ENCODE results near the gene LARGE2. TPM values are rescaled to one million over a fixed set of nuclear protein-coding genes. Genes with fewer than 3 reads are reported as not detected.

The LARGE2 gene
- 1.9 TPM for polyA plus RNA-seq (2012; ENCODE audit: insufficient read length, low read depth)

DNA sequence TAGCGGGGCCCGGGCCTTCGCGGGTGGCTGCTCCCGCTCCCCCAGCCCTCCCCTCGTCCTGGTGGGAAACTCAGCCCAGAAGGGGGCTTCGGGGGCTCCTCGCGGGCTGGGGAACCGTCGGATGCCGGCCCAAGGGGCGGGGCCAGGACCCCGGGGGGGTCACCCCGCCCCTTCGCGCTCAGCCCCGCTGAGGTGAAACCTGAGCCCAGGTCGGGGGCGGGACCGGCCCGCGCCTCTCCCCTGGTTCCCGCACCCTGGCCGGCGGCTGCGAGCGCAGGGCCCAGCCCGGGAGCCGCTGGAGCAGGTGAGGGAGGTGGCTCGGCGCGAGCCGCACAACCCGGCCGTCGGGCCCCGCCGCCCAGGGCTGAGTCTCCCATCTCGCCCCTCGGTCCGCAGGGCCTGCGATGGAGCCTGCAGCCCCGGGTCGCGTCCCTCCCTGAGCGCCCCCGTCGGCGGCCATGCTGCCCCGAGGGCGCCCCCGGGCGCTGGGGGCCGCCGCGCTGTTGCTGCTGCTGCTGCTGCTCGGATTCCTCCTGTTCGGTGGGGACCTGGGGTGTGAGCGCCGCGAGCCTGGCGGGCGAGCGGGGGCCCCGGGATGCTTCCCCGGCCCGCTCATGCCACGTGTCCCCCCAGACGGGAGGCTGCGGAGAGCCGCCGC is at the start of gene LARGE2:
LARGE2 (plus strand) TSS at position 232 of the 658 bp plus-strand sequence; CDS start at position 459, 227 bp downstream.
- TF ChIP-seq REST (IDR thresholded peaks at IDR 0.05; ENCODE audit: insufficient read depth in 1 of 2, low read depth in 2 of 2, low read length in 2 of 2), result no peak
- TF ChIP-seq POLR2AphosphoS5 (IDR thresholded peaks at IDR 0.05; ENCODE audit: low read depth, low read length), result no peak
- TF ChIP-seq SIN3A (IDR thresholded peaks at IDR 0.05; ENCODE audit: borderline replicate concordance, insufficient read depth, low read length), result no peak
- TF ChIP-seq TAF1 (IDR thresholded peaks at IDR 0.05; ENCODE audit: borderline replicate concordance, insufficient read depth, low read length), result no peak
- TF ChIP-seq FOXP2 (optimal IDR thresholded peaks at IDR 0.05; ENCODE audit: borderline replicate concordance, extremely low read depth, extremely low read length, insufficient read depth), result no peak

GRCh38 chr11:45876401-45876800 is 46.1 kb upstream of the LARGE2 start:
- TF ChIP-seq FOXP2 (optimal IDR thresholded peaks at IDR 0.05; ENCODE audit: borderline replicate concordance, extremely low read depth, extremely low read length, insufficient read depth) (no peak), REST (IDR thresholded peaks at IDR 0.05; ENCODE audit: insufficient read depth in 1 of 2, low read depth in 2 of 2, low read length in 2 of 2) (no peak)

- TF ChIP-seq TAF1 (IDR thresholded peaks at IDR 0.05; ENCODE audit: borderline replicate concordance, insufficient read depth, low read length) (no peak), POLR2AphosphoS5 (IDR thresholded peaks at IDR 0.05; ENCODE audit: low read depth, low read length) (no peak), REST (IDR thresholded peaks at IDR 0.05; ENCODE audit: insufficient read depth in 1 of 2, low read depth in 2 of 2, low read length in 2 of 2) (no peak), FOXP2 (optimal IDR thresholded peaks at IDR 0.05; ENCODE audit: borderline replicate concordance, extremely low read depth, extremely low read length, insufficient read depth) (no peak), SIN3A (IDR thresholded peaks at IDR 0.05; ENCODE audit: borderline replicate concordance, insufficient read depth, low read length) (no peak)
Observed at GRCh38 chr11:45877221-45877620, 45.2 kb upstream of the LARGE2 start.

- TF ChIP-seq TAF1 (IDR thresholded peaks at IDR 0.05; ENCODE audit: borderline replicate concordance, insufficient read depth, low read length), result no peak
- TF ChIP-seq POLR2AphosphoS5 (IDR thresholded peaks at IDR 0.05; ENCODE audit: low read depth, low read length), result no peak
- TF ChIP-seq REST (IDR thresholded peaks at IDR 0.05; ENCODE audit: insufficient read depth in 1 of 2, low read depth in 2 of 2, low read length in 2 of 2), result no peak
- TF ChIP-seq SIN3A (IDR thresholded peaks at IDR 0.05; ENCODE audit: borderline replicate concordance, insufficient read depth, low read length), result no peak
- no peak for TF ChIP-seq FOXP2 (optimal IDR thresholded peaks at IDR 0.05; ENCODE audit: borderline replicate concordance, extremely low read depth, extremely low read length, insufficient read depth)
Observed at GRCh38 chr11:45877845-45878244, 44.6 kb upstream of the LARGE2 start.

All from PFSK-1 (cell line).